OCI-LY3 (cell line): ENCODE measurements around the gene LRP1-AS.

Experiments used
- H2AFZ ChIP-seq: fragments of 200-600, 300-600 bp; shearing (Covaris generic); 2 replicates; pipeline ENCODE4 v1.6.0; 2014; ENCODE audit warnings: antibody characterized with exemption, low read depth, low read length
- H3K27ac ChIP-seq: fragments of 200-600, 300-600 bp; sonication (generic); 2 replicates; pipeline ENCODE4 v1.5.1; 2014; ENCODE audit warnings: mild to moderate bottlenecking, low read length, moderate library complexity, mixed read lengths
- H3K27me3 ChIP-seq: fragments of 200-600, 300-600 bp; sonication (generic); 2 replicates; pipeline ENCODE4 v1.6.1; 2014; ENCODE audit warnings: low read depth, low read length, mixed read lengths
- H3K36me3 ChIP-seq: fragments of 200-600, 300-600 bp; sonication (generic); replicated peaks from 2 replicates; pipeline ENCODE3; 2014; ENCODE audit warnings: low read depth, low read length, mixed read lengths
- H3K4me1 ChIP-seq: fragments of 300-600, 200-600 bp; sonication (generic); 2 replicates; pipeline ENCODE4 v1.6.1; 2014; ENCODE audit warnings: low read length, mixed read lengths
- H3K4me2 ChIP-seq: fragments of 200-600, 300-600 bp; sonication (generic); 2 replicates; pipeline ENCODE4 v1.6.1; 2014; ENCODE audit warnings: low read length, mixed read lengths
- H3K4me3 ChIP-seq: fragments of 300-600, 200-600 bp; sonication (generic); 2 replicates; pipeline ENCODE4 v1.5.1; 2014; ENCODE audit warnings: antibody characterized with exemption, mild to moderate bottlenecking, low read length, moderate library complexity
- H3K79me2 ChIP-seq: fragments of 300-600, 200-600 bp; shearing (Covaris generic); 2 replicates; pipeline ENCODE4 v1.6.1; 2014; ENCODE audit warnings: mild to moderate bottlenecking, low read length, mixed read lengths
- H3K9ac ChIP-seq: fragments of 300-600, 200-600 bp; shearing (Covaris generic); 2 replicates; pipeline ENCODE4 v1.6.0; 2014; ENCODE audit warnings: mild to moderate bottlenecking, low read length, moderate library complexity
- H3K9me3 ChIP-seq: fragments of 200-600, 300-600 bp; shearing (Covaris generic); 2 replicates; pipeline ENCODE4 v1.6.1; 2014; ENCODE audit warnings: low read length, mixed read lengths; ENCODE audit not compliant: insufficient read depth
- H4K20me1 ChIP-seq: fragments of 200-600, 300-600 bp; sonication (generic); 2 replicates; pipeline ENCODE4 v1.6.1; 2016; ENCODE audit warnings: low read length, mixed read lengths; ENCODE audit not compliant: insufficient read depth
- CTCF ChIP-seq: fragments of 200-600, 300-600 bp; sonication (generic); IDR thresholded peaks from 2 replicates; pipeline ENCODE4 v1.5.1; 2014; ENCODE audit warnings: antibody characterized with exemption, low read length, low read depth
- EZH2phosphoT487 ChIP-seq: fragments of 200-600 bp; shearing (Covaris generic); IDR thresholded peaks from 2 replicates; pipeline ENCODE4 v1.6.1; 2018; ENCODE audit warnings: antibody characterized with exemption, mixed run types, low read depth

Gene LRP1-AS

GRCh38 chr12:57135527-57136326 lies 11.7 kb downstream of the LRP1-AS start:
- Histone ChIP-seq H4K20me1 (no peaks in the 10 kb centered on the region), H3K9ac (no peak overlapping the region), H3K36me3 (no peaks in the 10 kb centered on the region), H3K27me3 (peaks cover 13% of the 10 kb centered on the region), H3K27ac (no peak overlapping the region), H3K79me2 (no peaks in the 10 kb centered on the region), H2AFZ (no peak overlapping the region), H3K4me2 (no peak overlapping the region), H3K9me3 (no peaks in the 10 kb centered on the region), H3K4me3 (no peak overlapping the region), H3K4me1 (peaks cover 6% of the 10 kb centered on the region)
- TF ChIP-seq EZH2phosphoT487 (no peak), CTCF (no peak)

GRCh38 chr12:57134949-57135348 lies 12.5 kb downstream of the LRP1-AS start:
- H2AFZ ChIP-seq, result no peak overlapping the region
- H3K27ac ChIP-seq, result no peak overlapping the region
- no peaks in the 10 kb centered on the region for H4K20me1 ChIP-seq
- no peaks in the 10 kb centered on the region for H3K9me3 ChIP-seq
- no peak overlapping the region for H3K9ac ChIP-seq
- H3K27me3 ChIP-seq, result peaks cover 20% of the 10 kb centered on the region
- H3K4me1 ChIP-seq, result peaks cover 14% of the 10 kb centered on the region
- no peak overlapping the region for H3K4me2 ChIP-seq
- TF ChIP-seq EZH2phosphoT487 (no peak), CTCF (no peak)
- no peaks in the 10 kb centered on the region for H3K79me2 ChIP-seq
- no peaks in the 10 kb centered on the region for H3K36me3 ChIP-seq
- no peak overlapping the region for H3K4me3 ChIP-seq

GRCh38 chr12:57133916-57134315 lies 13.5 kb downstream of the LRP1-AS start:
- Histone ChIP-seq H3K4me3 (no peak overlapping the region), H3K4me2 (no peak overlapping the region), H4K20me1 (no peaks in the 10 kb centered on the region), H2AFZ (no peak overlapping the region), H3K27ac (no peak overlapping the region), H3K36me3 (no peaks in the 10 kb centered on the region), H3K9ac (no peak overlapping the region), H3K79me2 (no peaks in the 10 kb centered on the region), H3K9me3 (no peaks in the 10 kb centered on the region), H3K27me3 (peaks cover 26% of the 10 kb centered on the region), H3K4me1 (peaks cover 23% of the 10 kb centered on the region)
- TF ChIP-seq EZH2phosphoT487 (no peak), CTCF (no peak)

- no peaks in the 10 kb centered on the region for H4K20me1 ChIP-seq
Observed at GRCh38 chr12:57133013-57133569, 14.3 kb downstream of the LRP1-AS start.

More at GRCh38 chr12:57133013-57133569, 14.3 kb downstream of the LRP1-AS start:
- no peak overlapping the region for H2AFZ ChIP-seq
- H3K9me3 ChIP-seq, result no peaks in the 10 kb centered on the region
- no peak overlapping the region for H3K4me3 ChIP-seq
- no peaks in the 10 kb centered on the region for H3K79me2 ChIP-seq
- H3K27me3 ChIP-seq, result peaks cover 28% of the 10 kb centered on the region
- no peak overlapping the region for H3K27ac ChIP-seq
- TF ChIP-seq CTCF (no peak), EZH2phosphoT487 (no peak)
- H3K4me2 ChIP-seq, result no peak overlapping the region
- no peaks in the 10 kb centered on the region for H3K36me3 ChIP-seq
- H3K4me1 ChIP-seq, result peaks cover 25% of the 10 kb centered on the region
- no peak overlapping the region for H3K9ac ChIP-seq
